ENCODE results near the gene CRIP1.

The CRIP1 gene

DNA sequence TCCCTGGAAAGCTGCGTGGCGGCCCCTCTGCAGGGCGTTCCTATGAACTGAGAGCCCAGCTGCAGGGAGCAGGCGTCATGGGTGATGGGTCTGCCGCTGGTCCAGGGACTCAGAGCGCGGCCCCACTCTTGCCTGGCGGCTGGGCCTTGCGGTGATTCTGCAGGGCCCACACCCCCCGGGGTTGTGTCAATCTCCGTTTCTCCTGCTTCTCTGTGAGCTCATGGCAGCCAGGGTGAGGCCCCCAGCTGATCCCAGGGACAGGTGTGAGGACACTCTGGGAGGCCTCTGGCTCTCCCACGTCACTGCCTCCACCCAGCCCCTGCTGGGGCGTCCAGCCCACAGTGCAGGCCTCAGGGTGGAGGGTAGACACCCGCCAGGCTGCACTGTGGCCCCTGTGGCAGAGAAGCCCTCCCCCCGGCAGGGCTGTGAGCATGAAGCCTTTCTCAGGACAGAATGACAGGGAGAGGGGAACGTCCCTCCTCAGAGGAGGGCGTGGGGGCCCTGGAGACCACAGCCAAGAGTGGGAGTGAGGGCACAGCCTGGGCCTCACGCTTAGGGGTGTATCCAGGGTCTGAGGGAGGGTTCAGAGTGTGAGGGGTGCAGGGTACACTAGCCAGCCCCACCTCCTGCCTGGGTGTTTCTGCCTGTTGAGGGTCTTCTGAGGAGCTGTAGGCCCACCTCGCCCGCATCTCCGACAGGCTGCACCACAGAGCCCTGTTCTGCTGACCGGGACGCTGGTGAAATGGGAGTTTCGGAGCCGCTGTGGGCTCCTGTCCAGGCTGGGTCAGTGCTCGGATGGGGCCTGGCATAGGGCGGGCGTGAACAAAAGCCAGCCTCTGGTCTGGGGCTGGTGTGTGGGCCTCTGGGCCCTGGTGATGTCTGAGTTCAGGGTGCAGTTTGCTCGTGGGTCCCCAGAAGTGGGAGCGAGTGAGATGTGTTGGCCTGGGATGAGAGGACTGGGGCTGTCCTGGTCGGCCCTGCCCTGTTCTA lies 38.7 kb upstream of the CRIP1 start:
- Histone ChIP-seq H3K9ac (ENCODE audit: insufficient read length, low read depth) (no peak overlapping the region), H3K36me3 (ENCODE audit: insufficient read depth, insufficient read length, low read length) (peaks cover 71% of the 10 kb centered on the region), H3K9me3 (ENCODE audit: insufficient read depth, low read length) (no peaks in the 10 kb centered on the region), H3K4me1 (ENCODE audit: insufficient read depth, insufficient read length) (peaks cover 7% of the 10 kb centered on the region), H3K4me3 (ENCODE audit: insufficient read length, low read depth) (no peak overlapping the region), H3K27me3 (ENCODE audit: insufficient read depth, insufficient read length) (no peaks in the 10 kb centered on the region)
- TF ChIP-seq SUZ12 (IDR thresholded peaks at IDR 0.05; ENCODE audit: extremely low read depth, insufficient read depth, insufficient read length) = no peak
- TF ChIP-seq ZNF274 (IDR thresholded peaks at IDR 0.05; ENCODE audit: low read depth, low read length) = no peak
- TF ChIP-seq YY1 (IDR thresholded peaks at IDR 0.05; ENCODE audit: insufficient read depth, insufficient read length) = no peak
- DNase-seq (ENCODE audit: low read depth, low spot score) = no peak

DNA sequence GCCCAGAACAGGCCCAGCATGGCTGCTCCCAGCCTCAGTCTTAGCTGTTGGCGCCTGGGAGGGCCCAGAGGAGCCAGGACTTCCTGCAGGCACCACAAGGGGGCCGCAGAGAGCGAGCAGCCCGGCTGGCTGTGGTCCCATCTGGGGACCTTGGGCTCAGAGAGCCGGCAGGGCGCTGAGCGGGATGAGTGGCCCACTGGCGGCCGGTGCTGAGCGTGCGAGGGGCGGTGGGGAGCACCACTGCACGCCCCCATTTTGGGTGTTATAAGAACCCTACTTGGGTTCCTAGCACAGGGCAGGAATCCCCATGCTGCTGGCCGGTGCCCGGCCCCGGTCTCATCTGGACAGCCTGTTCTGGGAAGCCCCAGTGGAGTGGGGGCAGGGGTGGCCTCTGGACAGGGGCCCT lies 38.0 kb upstream of the CRIP1 start:
- no peak for TF ChIP-seq SUZ12 (IDR thresholded peaks at IDR 0.05; ENCODE audit: extremely low read depth, insufficient read depth, insufficient read length)
- TF ChIP-seq YY1 (IDR thresholded peaks at IDR 0.05; ENCODE audit: insufficient read depth, insufficient read length) = no peak
- no peak for TF ChIP-seq ZNF274 (IDR thresholded peaks at IDR 0.05; ENCODE audit: low read depth, low read length)
- Histone ChIP-seq H3K27me3 (ENCODE audit: insufficient read depth, insufficient read length) (no peaks in the 10 kb centered on the region), H3K9ac (ENCODE audit: insufficient read length, low read depth) (peak overlapping the region; percentile 21), H3K4me1 (ENCODE audit: insufficient read depth, insufficient read length) (peaks cover 7% of the 10 kb centered on the region), H3K36me3 (ENCODE audit: insufficient read depth, insufficient read length, low read length) (peaks cover 71% of the 10 kb centered on the region), H3K4me3 (ENCODE audit: insufficient read length, low read depth) (no peak overlapping the region), H3K9me3 (ENCODE audit: insufficient read depth, low read length) (no peaks in the 10 kb centered on the region)
- peak; percentile 15 for DNase-seq (ENCODE audit: low read depth, low spot score)

DNA sequence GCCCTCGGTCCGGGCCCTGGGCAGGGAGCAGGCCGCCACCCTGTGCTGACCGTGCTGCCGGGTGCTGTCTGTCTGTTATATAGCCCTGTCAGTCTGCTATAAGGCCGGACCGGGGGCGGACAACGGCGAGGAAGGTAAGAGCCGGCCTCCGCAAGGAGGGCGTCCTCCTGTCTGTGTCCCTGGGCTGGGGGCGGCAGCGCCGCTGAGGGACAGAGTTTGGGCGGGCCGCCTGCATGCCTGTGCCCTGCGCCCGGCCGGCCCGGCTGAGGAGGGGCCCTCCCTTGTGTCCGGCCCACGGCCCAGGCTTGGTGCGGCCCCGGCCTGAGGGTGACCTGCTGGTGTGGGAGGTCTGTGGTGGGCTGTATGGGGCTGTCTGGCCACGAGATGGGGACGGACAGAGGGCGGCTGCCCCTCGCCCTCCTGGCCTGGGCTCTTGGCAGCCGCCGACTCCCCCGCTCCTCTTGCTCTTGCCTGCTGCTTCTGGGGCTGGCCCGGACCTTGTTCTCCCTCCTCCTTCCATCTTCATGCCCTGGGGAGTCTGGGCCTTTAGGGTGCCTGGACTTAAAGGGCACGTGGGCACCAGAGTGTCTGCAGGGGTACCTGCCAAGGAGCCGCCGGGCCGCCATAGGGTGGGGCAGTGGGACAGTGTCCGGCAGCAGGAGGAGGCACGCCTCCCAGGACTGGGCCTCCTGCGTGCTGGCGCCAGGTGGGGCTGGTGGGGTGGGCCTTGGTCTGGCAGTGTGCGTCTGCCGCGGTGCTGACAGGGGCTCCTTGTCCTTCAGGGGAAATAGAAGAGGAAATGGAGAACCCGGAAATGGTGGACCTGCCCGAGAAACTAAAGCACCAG lies 37.2 kb upstream of the CRIP1 start:
- peaks cover 7% of the 10 kb centered on the region for H3K4me1 ChIP-seq (ENCODE audit: insufficient read depth, insufficient read length)
- DNase-seq (ENCODE audit: low read depth, low spot score) = no peak
- H3K4me3 ChIP-seq (ENCODE audit: insufficient read length, low read depth) = no peak overlapping the region
- TF ChIP-seq ZNF274 (IDR thresholded peaks at IDR 0.05; ENCODE audit: low read depth, low read length) = no peak
- TF ChIP-seq YY1 (IDR thresholded peaks at IDR 0.05; ENCODE audit: insufficient read depth, insufficient read length) = no peak
- TF ChIP-seq SUZ12 (IDR thresholded peaks at IDR 0.05; ENCODE audit: extremely low read depth, insufficient read depth, insufficient read length) = no peak
- H3K27me3 ChIP-seq (ENCODE audit: insufficient read depth, insufficient read length) = no peaks in the 10 kb centered on the region
- H3K9ac ChIP-seq (ENCODE audit: insufficient read length, low read depth) = no peak overlapping the region
- no peaks in the 10 kb centered on the region for H3K9me3 ChIP-seq (ENCODE audit: insufficient read depth, low read length)
- peaks cover 78% of the 10 kb centered on the region for H3K36me3 ChIP-seq (ENCODE audit: insufficient read depth, insufficient read length, low read length)

DNA sequence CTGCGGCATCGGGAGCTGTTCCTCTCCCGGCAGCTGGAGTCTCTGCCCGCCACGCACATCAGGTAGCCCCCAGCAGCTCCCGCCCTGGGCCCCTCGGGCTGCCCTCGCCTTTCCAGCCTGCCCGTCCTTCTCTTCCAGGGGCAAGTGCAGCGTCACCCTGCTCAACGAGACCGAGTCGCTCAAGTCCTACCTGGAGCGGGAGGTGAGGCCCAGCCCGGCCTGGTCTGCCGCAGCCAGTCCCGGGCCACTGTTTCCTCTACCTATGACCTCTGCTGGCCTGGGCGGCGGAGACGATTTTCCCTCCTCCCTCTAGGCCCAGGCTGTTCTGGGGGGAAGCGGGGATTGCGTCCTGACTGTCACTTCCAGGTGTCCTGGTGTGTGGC lies 36.6 kb upstream of the CRIP1 start:
- Histone ChIP-seq H3K36me3 (ENCODE audit: insufficient read depth, insufficient read length, low read length) (peaks cover 74% of the 10 kb centered on the region), H3K4me3 (ENCODE audit: insufficient read length, low read depth) (no peak overlapping the region), H3K9me3 (ENCODE audit: insufficient read depth, low read length) (no peaks in the 10 kb centered on the region), H3K9ac (ENCODE audit: insufficient read length, low read depth) (no peak overlapping the region), H3K4me1 (ENCODE audit: insufficient read depth, insufficient read length) (peaks cover 7% of the 10 kb centered on the region), H3K27me3 (ENCODE audit: insufficient read depth, insufficient read length) (no peaks in the 10 kb centered on the region)
- DNase-seq (ENCODE audit: low read depth, low spot score) = no peak
- no peak for TF ChIP-seq SUZ12 (IDR thresholded peaks at IDR 0.05; ENCODE audit: extremely low read depth, insufficient read depth, insufficient read length)

DNA sequence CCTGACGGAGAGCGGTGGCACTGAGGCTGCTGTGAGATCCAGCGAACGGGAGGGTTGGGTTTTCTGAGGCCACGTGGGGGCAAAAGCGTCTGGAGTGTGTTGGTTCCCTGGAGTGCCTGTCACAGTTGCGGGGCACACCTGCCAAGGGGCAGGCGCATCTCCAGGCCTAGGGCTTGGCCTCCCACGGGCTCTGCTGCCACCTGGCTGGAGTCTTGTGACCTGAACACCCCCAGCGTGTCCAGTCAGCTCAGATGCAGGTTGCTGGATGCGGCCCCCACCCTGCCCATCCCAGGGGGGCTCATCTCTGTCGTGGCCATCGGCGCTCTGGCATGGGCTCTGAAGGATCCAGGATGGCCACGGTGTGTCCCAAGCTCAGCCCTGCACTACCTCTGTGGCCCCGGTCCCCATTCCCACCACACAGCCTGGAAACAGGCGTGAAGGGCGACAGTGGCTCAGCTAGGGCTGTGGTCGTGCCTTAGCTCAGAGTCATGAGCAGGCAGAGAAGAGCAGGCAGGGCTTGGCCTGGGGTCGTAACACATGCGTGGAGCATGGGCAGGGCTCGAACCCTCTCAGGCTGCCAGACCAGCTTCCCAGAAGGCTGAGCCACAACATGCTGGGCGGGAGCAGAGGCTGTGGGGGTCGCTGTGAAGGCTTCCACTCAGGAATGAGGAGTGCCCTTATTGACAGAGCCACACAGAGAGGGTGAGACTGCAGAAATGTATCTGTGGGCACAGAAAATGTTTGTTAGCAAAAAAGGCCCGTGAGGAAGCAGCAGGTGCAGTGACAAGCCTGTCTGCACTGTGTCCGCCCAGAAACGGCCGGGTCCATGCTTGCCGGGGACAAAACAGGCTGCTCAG lies 35.6 kb upstream of the CRIP1 start:
- Histone ChIP-seq H3K9ac (ENCODE audit: insufficient read length, low read depth) (no peak overlapping the region), H3K4me3 (ENCODE audit: insufficient read length, low read depth) (no peak overlapping the region), H3K4me1 (ENCODE audit: insufficient read depth, insufficient read length) (peaks cover 7% of the 10 kb centered on the region), H3K27me3 (ENCODE audit: insufficient read depth, insufficient read length) (no peaks in the 10 kb centered on the region), H3K36me3 (ENCODE audit: insufficient read depth, insufficient read length, low read length) (peaks cover 75% of the 10 kb centered on the region), H3K9me3 (ENCODE audit: insufficient read depth, low read length) (no peaks in the 10 kb centered on the region)
- TF ChIP-seq SUZ12 (IDR thresholded peaks at IDR 0.05; ENCODE audit: extremely low read depth, insufficient read depth, insufficient read length) (no peak), YY1 (IDR thresholded peaks at IDR 0.05; ENCODE audit: insufficient read depth, insufficient read length) (no peak), ZNF274 (IDR thresholded peaks at IDR 0.05; ENCODE audit: low read depth, low read length) (no peak)
- no peak for DNase-seq (ENCODE audit: low read depth, low spot score)

DNA sequence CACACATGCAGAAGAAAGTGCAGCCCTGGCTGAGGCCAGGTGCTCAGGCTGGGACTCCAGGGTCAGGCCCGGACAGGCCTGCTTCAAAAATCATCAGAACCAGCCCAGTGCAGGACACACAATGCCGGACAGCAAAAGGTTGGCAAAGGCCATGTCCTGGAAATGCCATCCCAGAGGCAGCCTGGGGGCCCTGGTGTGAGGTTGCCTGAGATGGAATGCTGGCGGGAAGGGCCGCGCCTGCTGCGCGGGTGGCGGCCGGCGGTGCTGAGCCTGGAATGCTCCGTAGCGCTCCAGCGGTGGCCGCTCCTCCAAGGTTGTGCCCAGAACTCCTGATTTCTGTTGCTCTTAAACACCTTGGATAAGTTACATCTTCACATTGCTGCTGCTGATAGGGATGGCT lies 33.7 kb upstream of the CRIP1 start:
- Histone ChIP-seq H3K4me1 (ENCODE audit: insufficient read depth, insufficient read length) (peaks cover under 1% of the 10 kb centered on the region), H3K9ac (ENCODE audit: insufficient read length, low read depth) (no peak overlapping the region), H3K4me3 (ENCODE audit: insufficient read length, low read depth) (no peak overlapping the region), H3K27me3 (ENCODE audit: insufficient read depth, insufficient read length) (no peaks in the 10 kb centered on the region), H3K9me3 (ENCODE audit: insufficient read depth, low read length) (no peaks in the 10 kb centered on the region), H3K36me3 (ENCODE audit: insufficient read depth, insufficient read length, low read length) (peaks cover 78% of the 10 kb centered on the region)
- no peak for DNase-seq (ENCODE audit: low read depth, low spot score)
- TF ChIP-seq SUZ12 (IDR thresholded peaks at IDR 0.05; ENCODE audit: extremely low read depth, insufficient read depth, insufficient read length) (no peak), YY1 (IDR thresholded peaks at IDR 0.05; ENCODE audit: insufficient read depth, insufficient read length) (no peak), ZNF274 (IDR thresholded peaks at IDR 0.05; ENCODE audit: low read depth, low read length) (no peak)

Data from NT2/D1 (cell line).